Cardiac muscle cell (in vitro differentiated cells and primary cell): ENCODE data around the gene MRPL21. TPM values are rescaled to one million over a fixed set of nuclear protein-coding genes. Genes with fewer than 3 reads are reported as not detected.

Source experiments
- DNase-seq, 2 donors: peaks; one replicate each; pipeline versions ENCODE4 v3.0.0 to v3.0.0-alpha.2; 2010 to 2017; ENCODE audit warnings: low read depth in 1 of 2, low spot score in 1 of 2
- H3K27ac ChIP-seq: fragments of 200-600 bp; sonication (generic); 2 replicates; pipeline ENCODE4 v1.5.1; 2016
- H3K27me3 ChIP-seq: fragments of 200-600 bp; sonication (generic); 2 replicates; pipeline ENCODE4 v1.6.0; 2016; ENCODE audit warnings: control low read depth
- H3K36me3 ChIP-seq: fragments of 200-600 bp; sonication (generic); 2 replicates; pipeline ENCODE4 v1.5.1; 2016; ENCODE audit warnings: control low read depth
- H3K4me1 ChIP-seq: fragments of 200-600 bp; sonication (generic); 2 replicates; pipeline ENCODE4 v1.8.1; 2017; ENCODE audit warnings: low read depth, mild to moderate bottlenecking, mixed run types
- H3K4me3 ChIP-seq: fragments of 200-600 bp; sonication (generic); 2 replicates; pipeline ENCODE4 v1.5.1; 2016; ENCODE audit warnings: mild to moderate bottlenecking
- H3K9me3 ChIP-seq: fragments of 200-600 bp; sonication (generic); 2 replicates; pipeline ENCODE4 v1.5.1; 2017; ENCODE audit warnings: low read depth, mild to moderate bottlenecking, control low read depth
- CTCF ChIP-seq: IDR thresholded peaks from 2 replicates; pipeline ENCODE4 v1.5.1; 2012; ENCODE audit warnings: low read depth, mild to moderate bottlenecking, low read length
- polyA plus RNA-seq: library from polyadenylated mRNA; unstranded; fragments of >200 nt; fragmentation: Nextera tagmentation; extraction: Ambion mirVana; gene quantifications from 2 replicates; pipeline ENCODE4 v1.2.1, GENCODE V29; 2016
- total RNA-seq: library from RNA; depleted of rRNA; stranded (reverse); fragments of >200 nt; gene quantifications from 2 replicates; pipeline ENCODE4 v1.2.3, GENCODE V29; 2016

Gene MRPL21
- total and polyA plus RNA-seq, 2 experiments from 2014 or later = 75.9 to 220 TPM

GRCh38 chr11:68914761-68915160 is 11.1 kb upstream of the MRPL21 start:
- no peak overlapping the region for H3K27ac ChIP-seq
- H3K4me3 ChIP-seq = no peak overlapping the region
- no peaks in the 10 kb centered on the region for H3K4me1 ChIP-seq
- H3K36me3 ChIP-seq = peaks cover 28% of the 10 kb centered on the region
- H3K9me3 ChIP-seq = no peaks in the 10 kb centered on the region
- DNase-seq = no peak
- no peaks in the 10 kb centered on the region for H3K27me3 ChIP-seq
- no peak for TF ChIP-seq CTCF

- TF ChIP-seq CTCF = no peak
- Histone ChIP-seq H3K27me3 (no peaks in the 10 kb centered on the region), H3K27ac (no peak overlapping the region), H3K9me3 (no peaks in the 10 kb centered on the region), H3K4me3 (no peak overlapping the region), H3K4me1 (no peaks in the 10 kb centered on the region), H3K36me3 (peaks cover 33% of the 10 kb centered on the region)
- no peak for DNase-seq
Observed at GRCh38 chr11:68913188-68913587, 9.6 kb upstream of the MRPL21 start.

GRCh38 chr11:68912254-68912653 is 8.6 kb upstream of the MRPL21 start:
- Histone ChIP-seq H3K36me3 (peaks cover 33% of the 10 kb centered on the region), H3K9me3 (no peaks in the 10 kb centered on the region)

GRCh38 chr11:68911731-68912130 is 8.1 kb upstream of the MRPL21 start:
- Histone ChIP-seq H3K27me3 (no peaks in the 10 kb centered on the region), H3K4me3 (no peak overlapping the region), H3K36me3 (peaks cover 33% of the 10 kb centered on the region), H3K9me3 (no peaks in the 10 kb centered on the region), H3K27ac (no peak overlapping the region), H3K4me1 (no peaks in the 10 kb centered on the region)
- TF ChIP-seq CTCF = no peak
- no peak for DNase-seq

More at GRCh38 chr11:68912254-68912653, 8.6 kb upstream of the MRPL21 start:
- TF ChIP-seq CTCF = no peak
- Histone ChIP-seq H3K4me1 (no peaks in the 10 kb centered on the region), H3K27me3 (no peaks in the 10 kb centered on the region), H3K27ac (no peak overlapping the region), H3K4me3 (no peak overlapping the region)
- DNase-seq = no peak

GRCh38 chr11:68910965-68911364 is 7.3 kb upstream of the MRPL21 start:
- Histone ChIP-seq H3K36me3 (peaks cover 33% of the 10 kb centered on the region), H3K9me3 (no peaks in the 10 kb centered on the region), H3K27me3 (no peaks in the 10 kb centered on the region), H3K4me3 (no peak overlapping the region), H3K4me1 (no peaks in the 10 kb centered on the region), H3K27ac (no peak overlapping the region)
- DNase-seq = no peak
- no peak for TF ChIP-seq CTCF

GRCh38 chr11:68908273-68908672 is 4.6 kb upstream of the MRPL21 start:
- H3K4me3 ChIP-seq = no peak overlapping the region
- H3K27ac ChIP-seq = no peak overlapping the region
- peaks cover 20% of the 10 kb centered on the region for H3K36me3 ChIP-seq
- no peaks in the 10 kb centered on the region for H3K27me3 ChIP-seq
- H3K9me3 ChIP-seq = no peaks in the 10 kb centered on the region
- no peak for DNase-seq
- TF ChIP-seq CTCF = no peak
- peaks cover 4% of the 10 kb centered on the region for H3K4me1 ChIP-seq
